Measurements from ENCODE around the gene PADI1.

DNA sequence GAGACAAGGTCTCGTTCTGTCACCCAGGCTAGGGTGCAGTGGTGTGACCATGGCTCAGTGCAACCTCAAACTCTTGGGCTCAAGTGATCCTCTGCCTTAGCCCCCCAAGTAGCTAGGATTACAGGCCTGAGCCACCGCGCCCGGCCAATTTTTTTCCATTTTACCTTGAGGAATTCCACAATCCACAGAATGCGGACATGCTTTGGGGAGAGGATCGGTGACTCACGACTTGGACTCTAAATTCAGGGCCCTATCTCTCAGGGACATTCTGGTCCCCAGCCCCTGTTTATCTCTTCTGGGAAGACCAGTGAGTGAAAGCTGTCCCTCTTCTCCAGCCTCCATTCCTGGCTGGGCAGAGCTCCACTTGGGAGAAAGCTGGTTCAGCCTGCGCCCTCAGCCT lies 5.2 kb downstream of the PADI1 start:
- TF ChIP-seq, protein P1, sequence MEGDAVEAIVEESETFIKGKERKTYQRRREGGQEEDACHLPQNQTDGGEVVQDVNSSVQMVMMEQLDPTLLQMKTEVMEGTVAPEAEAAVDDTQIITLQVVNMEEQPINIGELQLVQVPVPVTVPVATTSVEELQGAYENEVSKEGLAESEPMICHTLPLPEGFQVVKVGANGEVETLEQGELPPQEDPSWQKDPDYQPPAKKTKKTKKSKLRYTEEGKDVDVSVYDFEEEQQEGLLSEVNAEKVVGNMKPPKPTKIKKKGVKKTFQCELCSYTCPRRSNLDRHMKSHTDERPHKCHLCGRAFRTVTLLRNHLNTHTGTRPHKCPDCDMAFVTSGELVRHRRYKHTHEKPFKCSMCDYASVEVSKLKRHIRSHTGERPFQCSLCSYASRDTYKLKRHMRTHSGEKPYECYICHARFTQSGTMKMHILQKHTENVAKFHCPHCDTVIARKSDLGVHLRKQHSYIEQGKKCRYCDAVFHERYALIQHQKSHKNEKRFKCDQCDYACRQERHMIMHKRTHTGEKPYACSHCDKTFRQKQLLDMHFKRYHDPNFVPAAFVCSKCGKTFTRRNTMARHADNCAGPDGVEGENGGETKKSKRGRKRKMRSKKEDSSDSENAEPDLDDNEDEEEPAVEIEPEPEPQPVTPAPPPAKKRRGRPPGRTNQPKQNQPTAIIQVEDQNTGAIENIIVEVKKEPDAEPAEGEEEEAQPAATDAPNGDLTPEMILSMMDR (IDR thresholded peaks at IDR 0.05; ENCODE audit: low read depth, low read length), result no peak
- no peak for TF ChIP-seq POLR2A (IDR thresholded peaks at IDR 0.05; ENCODE audit: extremely low read depth, insufficient read length)
- TF ChIP-seq, protein P2, sequence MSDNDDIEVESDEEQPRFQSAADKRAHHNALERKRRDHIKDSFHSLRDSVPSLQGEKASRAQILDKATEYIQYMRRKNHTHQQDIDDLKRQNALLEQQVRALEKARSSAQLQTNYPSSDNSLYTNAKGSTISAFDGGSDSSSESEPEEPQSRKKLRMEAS (IDR thresholded peaks at IDR 0.05; ENCODE audit: low read depth, low read length), result no peak
